ENCODE results near the gene YBX2. TPM values are rescaled to one million over a fixed set of nuclear protein-coding genes. Genes with fewer than 3 reads are reported as not detected.
"Not testable (repeated sequence)": the region's sequence is repeated elsewhere in the genome, so short reads cannot be mapped to it uniquely, and the experiment has no call there.

The YBX2 gene
- total and polyA plus RNA-seq, 2 donors (not counting 3 experiments of a cell fraction or from before 2014, with no cell fraction given) = 0.15 to 0.31 TPM

DNA sequence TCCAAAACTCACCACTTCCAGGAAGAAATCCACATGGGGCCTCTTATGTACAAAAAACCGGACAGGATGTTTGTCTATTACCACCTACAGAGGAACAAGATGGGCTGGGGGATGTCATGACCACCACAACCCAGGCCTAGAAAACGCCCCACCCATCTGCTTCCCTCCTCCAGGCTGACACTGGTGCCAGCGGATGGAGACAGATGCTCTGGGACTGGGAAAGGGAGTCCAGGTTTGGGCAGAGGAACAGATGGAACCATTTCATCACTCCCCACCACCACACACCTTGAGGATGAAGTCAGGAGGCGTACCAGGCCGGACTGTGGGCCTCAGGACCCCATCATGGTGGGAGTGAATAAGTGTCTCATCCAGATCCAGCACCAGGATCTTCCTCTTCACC is 47.7 kb downstream of the YBX2 start:
- H3K9ac ChIP-seq (replicated peaks; ENCODE audit: extremely low read depth, insufficient read depth, low read length) = no peak overlapping the region
- intact Hi-C loops (cut with micrococcal nuclease) = no loop called here
- no peak overlapping the region for H3K27ac ChIP-seq (ENCODE audit: insufficient read depth, low read depth, low read length)
- H4K20me1 ChIP-seq (replicated peaks; ENCODE audit: control insufficient read depth, extremely low read depth, insufficient read depth, low read length) = no peaks in the 10 kb centered on the region
- H3K27me3 ChIP-seq (ENCODE audit: control insufficient read depth in 2 of 2, insufficient read depth in 2 of 2, low read length in 2 of 2) = no peaks in the 10 kb centered on the region
- TF ChIP-seq JUN (IDR thresholded peaks at IDR 0.05; ENCODE audit: borderline replicate concordance, insufficient read depth, insufficient read length, low read depth) (no peak), POLR2AphosphoS5 (IDR thresholded peaks at IDR 0.05; ENCODE audit: insufficient read depth, low read depth, low read length) (no peak), EZH2 (IDR thresholded peaks at IDR 0.05; ENCODE audit: borderline replicate concordance, low read depth, low read length, severe bottlenecking) (no peak), MYC (IDR thresholded peaks at IDR 0.05; ENCODE audit: low read depth, low read length) (no peak), FOS (IDR thresholded peaks at IDR 0.05; ENCODE audit: borderline replicate concordance, insufficient read depth, low read length) (no peak), POLR2A (IDR thresholded peaks at IDR 0.05; ENCODE audit: low read depth, low read length) (no peak), GATA2 (IDR thresholded peaks at IDR 0.05; ENCODE audit: insufficient read depth, insufficient read length, low read depth, low read length) (no peak)
- TF ChIP-seq, protein P1, sequence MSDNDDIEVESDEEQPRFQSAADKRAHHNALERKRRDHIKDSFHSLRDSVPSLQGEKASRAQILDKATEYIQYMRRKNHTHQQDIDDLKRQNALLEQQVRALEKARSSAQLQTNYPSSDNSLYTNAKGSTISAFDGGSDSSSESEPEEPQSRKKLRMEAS (IDR thresholded peaks at IDR 0.05; ENCODE audit: insufficient read depth, insufficient read length) = no peak
- TF ChIP-seq, protein P2, sequence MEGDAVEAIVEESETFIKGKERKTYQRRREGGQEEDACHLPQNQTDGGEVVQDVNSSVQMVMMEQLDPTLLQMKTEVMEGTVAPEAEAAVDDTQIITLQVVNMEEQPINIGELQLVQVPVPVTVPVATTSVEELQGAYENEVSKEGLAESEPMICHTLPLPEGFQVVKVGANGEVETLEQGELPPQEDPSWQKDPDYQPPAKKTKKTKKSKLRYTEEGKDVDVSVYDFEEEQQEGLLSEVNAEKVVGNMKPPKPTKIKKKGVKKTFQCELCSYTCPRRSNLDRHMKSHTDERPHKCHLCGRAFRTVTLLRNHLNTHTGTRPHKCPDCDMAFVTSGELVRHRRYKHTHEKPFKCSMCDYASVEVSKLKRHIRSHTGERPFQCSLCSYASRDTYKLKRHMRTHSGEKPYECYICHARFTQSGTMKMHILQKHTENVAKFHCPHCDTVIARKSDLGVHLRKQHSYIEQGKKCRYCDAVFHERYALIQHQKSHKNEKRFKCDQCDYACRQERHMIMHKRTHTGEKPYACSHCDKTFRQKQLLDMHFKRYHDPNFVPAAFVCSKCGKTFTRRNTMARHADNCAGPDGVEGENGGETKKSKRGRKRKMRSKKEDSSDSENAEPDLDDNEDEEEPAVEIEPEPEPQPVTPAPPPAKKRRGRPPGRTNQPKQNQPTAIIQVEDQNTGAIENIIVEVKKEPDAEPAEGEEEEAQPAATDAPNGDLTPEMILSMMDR (IDR thresholded peaks at IDR 0.05; ENCODE audit: extremely low read depth in 1 of 2, insufficient read depth in 1 of 2, low read depth in 1 of 2, low read length in 2 of 2) = no peak
- H3K4me1 ChIP-seq (ENCODE audit: control insufficient read depth, extremely low read depth, insufficient read depth, low read length) = peaks cover 16% of the 10 kb centered on the region
- DNase-seq (ENCODE audit: low read depth, low spot score) (no peak), FAIRE-seq (no peak)
- dilution Hi-C loops (cut with MboI; ENCODE audit: extremely low pct_ligation_motif_present, low sequenced_read_pairs) = no loop called here
- ChIA-PET CTCF (no interaction called here), POLR2A (no interaction called here)
- no TSS peak for BruUV-seq (replicated peaks)
- no peak overlapping the region for H3K4me2 ChIP-seq (ENCODE audit: insufficient read depth, low read length)
- no peak overlapping the region for H3K4me3 ChIP-seq (replicated peaks in 1 of 3; ENCODE audit: insufficient read depth in 1 of 3, low read depth in 1 of 3, low read length in 3 of 3)
- H3K36me3 ChIP-seq (ENCODE audit: control insufficient read depth in 2 of 2, extremely low read depth in 1 of 2, insufficient read depth in 2 of 2, low read length in 2 of 2) = peaks cover 4 to 16% of the 10 kb centered on the region in 2 experiments
- no peaks in the 10 kb centered on the region for H3K9me3 ChIP-seq (replicated peaks; ENCODE audit: control insufficient read depth, insufficient read depth, low read length)
- no peak overlapping the region for H2AFZ ChIP-seq (ENCODE audit: low read depth, low read length)
- H3K9me1 ChIP-seq (replicated peaks; ENCODE audit: control insufficient read depth, extremely low read depth, insufficient read depth, low read length) = no peaks in the 10 kb centered on the region
- H3K79me2 ChIP-seq (ENCODE audit: control insufficient read depth, insufficient read depth, low read length) = peaks cover 54% of the 10 kb centered on the region

DNA sequence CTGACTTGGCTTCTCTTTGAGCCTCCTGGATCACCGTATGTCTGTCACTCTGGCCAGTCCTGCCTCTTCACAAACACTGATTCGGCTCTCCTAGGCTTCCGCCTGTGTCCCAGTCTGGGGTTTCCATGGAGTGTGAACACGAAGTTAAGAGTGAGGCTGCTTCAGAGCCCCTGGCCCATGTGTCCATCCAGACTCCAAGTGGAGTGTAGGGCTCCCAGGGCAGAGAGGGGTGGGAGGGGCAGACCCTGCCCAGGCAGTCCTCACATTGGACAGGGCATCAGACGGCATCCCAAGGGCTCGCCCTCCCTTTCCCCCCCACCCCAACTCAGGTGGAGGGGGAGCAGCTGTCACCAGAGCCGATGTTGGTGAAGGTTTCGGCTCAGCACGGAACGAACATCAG is 50.6 kb downstream of the YBX2 start:
- H3K9me1 ChIP-seq (replicated peaks; ENCODE audit: control insufficient read depth, extremely low read depth, insufficient read depth, low read length); H2AFZ ChIP-seq (ENCODE audit: low read depth, low read length); dilution Hi-C loops (cut with MboI; ENCODE audit: extremely low pct_ligation_motif_present, low sequenced_read_pairs); DNase-seq (ENCODE audit: low read depth, low spot score); BruUV-seq (replicated peaks); FAIRE-seq; H3K4me3 ChIP-seq (replicated peaks in 1 of 3; ENCODE audit: insufficient read depth in 1 of 3, low read depth in 1 of 3, low read length in 3 of 3); H3K27me3 ChIP-seq (ENCODE audit: control insufficient read depth in 2 of 2, insufficient read depth in 2 of 2, low read length in 2 of 2); H3K4me2 ChIP-seq (ENCODE audit: insufficient read depth, low read length); H4K20me1 ChIP-seq (replicated peaks; ENCODE audit: control insufficient read depth, extremely low read depth, insufficient read depth, low read length); H3K9ac ChIP-seq (replicated peaks; ENCODE audit: extremely low read depth, insufficient read depth, low read length); POLR2A ChIA-PET; H3K9me3 ChIP-seq (replicated peaks; ENCODE audit: control insufficient read depth, insufficient read depth, low read length); H3K27ac ChIP-seq (ENCODE audit: insufficient read depth, low read depth, low read length): not testable (repeated sequence)
- CTCF ChIA-PET = interaction anchor here (0.8 to 2.8 kb wide), 2 partner anchors 23 to 53 kb away, joined by 3 to 16 read pairs; no protein-coding TSS in a partner anchor
- Histone ChIP-seq H3K4me1 (ENCODE audit: control insufficient read depth, extremely low read depth, insufficient read depth, low read length) (peaks cover 23% of the 10 kb centered on the region), H3K36me3 (ENCODE audit: control insufficient read depth in 2 of 2, extremely low read depth in 1 of 2, insufficient read depth in 2 of 2, low read length in 2 of 2) (peaks cover 6 to 21% of the 10 kb centered on the region in 2 experiments), H3K79me2 (ENCODE audit: control insufficient read depth, insufficient read depth, low read length) (peaks cover 51% of the 10 kb centered on the region)
- intact Hi-C loops (cut with micrococcal nuclease) = loop anchor here (1.0 to 2.0 kb wide), 2 partner anchors 37 to 52 kb away; partner anchors contain the start of gene SLC2A4

Data from endothelial cell of umbilical vein (primary cell).